ENCODE results near the gene OMP.

OMP gene

DNA sequence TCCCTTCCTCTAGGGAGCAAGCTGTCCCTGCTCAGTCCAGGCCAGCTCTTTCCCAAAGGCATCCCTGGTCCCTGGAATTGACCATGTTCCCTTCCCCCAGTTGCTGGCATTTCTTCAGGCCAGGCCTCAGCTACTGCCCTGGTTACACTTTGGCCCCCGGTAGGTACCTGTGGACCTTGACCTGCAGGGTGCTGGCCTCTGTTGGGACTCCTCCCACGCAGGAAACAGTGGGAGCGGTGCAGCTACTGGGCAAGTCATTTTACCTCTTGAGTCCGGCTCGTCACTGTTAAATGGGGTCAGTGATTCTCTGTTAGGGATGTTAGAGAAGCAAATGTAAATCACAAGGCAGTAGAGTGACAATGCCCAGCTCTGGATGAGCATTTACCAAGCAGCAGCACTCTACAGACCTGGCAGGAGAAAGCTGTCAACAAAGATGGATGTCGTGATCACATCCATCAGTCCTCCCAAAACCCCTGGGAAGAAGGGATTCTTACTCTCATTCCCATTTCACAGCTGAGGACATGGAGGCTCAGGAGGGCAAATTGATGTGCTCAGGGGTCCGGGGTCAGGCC is 42.3 kb downstream of the OMP start:
- ChIA-PET CTCF (interaction anchor here (0.6 to 0.7 kb wide), 3 partner anchors 42 to 90 kb away, joined by 3 to 4 read pairs (median 3); no protein-coding TSS in a partner anchor), POLR2A (interaction anchor here (0.6 kb wide), 1 partner anchor 304 kb away, joined by 4 read pairs; no protein-coding TSS in a partner anchor)
- H3K36me3 ChIP-seq (ENCODE audit: control insufficient read depth in 2 of 2, insufficient read depth in 1 of 2, low read length in 2 of 2): no peaks in the 10 kb centered on the region
- TF ChIP-seq ZNF302 (tag by site-specific recombination; IDR thresholded peaks at IDR 0.05; ENCODE audit: low read depth): no peak
- no peak for TF ChIP-seq ZFP37 (tag by site-specific recombination; IDR thresholded peaks at IDR 0.05)
- no peak for TF ChIP-seq ZIC2 (tag by site-specific recombination; IDR thresholded peaks at IDR 0.05)
- TF ChIP-seq GFI1B (tag by site-specific recombination; IDR thresholded peaks at IDR 0.05): no peak
- no peak overlapping the region for H3K27ac ChIP-seq (ENCODE audit: extremely low read depth, low read depth, low read length)
- H3K9me3 ChIP-seq (ENCODE audit: control insufficient read depth, insufficient read depth, low read depth, low read length): no peaks in the 10 kb centered on the region
- no peaks in the 10 kb centered on the region for H3K4me1 ChIP-seq (ENCODE audit: control insufficient read depth, insufficient read depth, low read length)
- H3K4me3 ChIP-seq (ENCODE audit: low read depth, low read length): no peak overlapping the region

DNA sequence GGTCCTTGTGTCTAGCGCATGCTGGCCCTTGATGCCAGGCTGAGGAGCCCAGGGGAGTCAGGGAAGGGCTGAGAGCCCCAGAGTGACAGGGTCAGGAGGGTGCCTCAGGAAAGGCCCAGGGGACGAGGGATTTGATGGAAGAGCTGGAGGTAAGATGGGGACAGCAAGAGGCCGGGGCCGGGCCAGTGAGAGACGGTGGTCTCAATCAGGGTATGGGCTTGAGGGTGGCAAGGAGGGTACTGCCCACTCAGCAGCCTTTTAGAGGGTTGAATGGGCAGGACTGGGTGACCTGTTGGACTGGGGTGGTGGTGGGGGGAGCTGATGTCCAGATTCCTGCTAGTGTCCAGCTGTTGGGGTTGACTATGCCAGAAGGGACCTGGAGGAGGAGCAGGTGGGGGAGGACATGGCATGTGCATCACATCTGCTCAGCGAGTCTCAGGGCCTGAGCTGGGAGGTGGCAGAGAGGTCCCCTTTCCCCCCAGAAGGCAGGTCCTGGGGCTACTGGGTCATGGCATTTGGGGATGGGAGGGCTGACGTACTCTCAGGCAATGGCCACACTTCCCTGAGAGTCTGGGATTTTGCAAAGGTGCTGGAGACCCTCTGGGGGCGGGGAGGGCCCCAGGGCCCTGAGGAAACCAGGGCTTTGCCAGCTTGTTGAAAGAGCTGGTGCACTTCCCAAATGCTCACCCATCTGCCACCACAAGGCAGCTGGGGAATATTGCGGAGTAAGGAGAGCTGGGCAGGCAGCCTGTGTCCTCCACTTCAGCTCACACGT is 43.8 kb downstream of the OMP start:
- TF ChIP-seq, protein P1, sequence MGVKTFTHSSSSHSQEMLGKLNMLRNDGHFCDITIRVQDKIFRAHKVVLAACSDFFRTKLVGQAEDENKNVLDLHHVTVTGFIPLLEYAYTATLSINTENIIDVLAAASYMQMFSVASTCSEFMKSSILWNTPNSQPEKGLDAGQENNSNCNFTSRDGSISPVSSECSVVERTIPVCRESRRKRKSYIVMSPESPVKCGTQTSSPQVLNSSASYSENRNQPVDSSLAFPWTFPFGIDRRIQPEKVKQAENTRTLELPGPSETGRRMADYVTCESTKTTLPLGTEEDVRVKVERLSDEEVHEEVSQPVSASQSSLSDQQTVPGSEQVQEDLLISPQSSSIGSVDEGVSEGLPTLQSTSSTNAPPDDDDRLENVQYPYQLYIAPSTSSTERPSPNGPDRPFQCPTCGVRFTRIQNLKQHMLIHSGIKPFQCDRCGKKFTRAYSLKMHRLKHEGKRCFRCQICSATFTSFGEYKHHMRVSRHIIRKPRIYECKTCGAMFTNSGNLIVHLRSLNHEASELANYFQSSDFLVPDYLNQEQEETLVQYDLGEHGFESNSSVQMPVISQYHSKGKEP (tag by site-specific recombination; IDR thresholded peaks at IDR 0.05): no peak
- TF ChIP-seq, protein P2, sequence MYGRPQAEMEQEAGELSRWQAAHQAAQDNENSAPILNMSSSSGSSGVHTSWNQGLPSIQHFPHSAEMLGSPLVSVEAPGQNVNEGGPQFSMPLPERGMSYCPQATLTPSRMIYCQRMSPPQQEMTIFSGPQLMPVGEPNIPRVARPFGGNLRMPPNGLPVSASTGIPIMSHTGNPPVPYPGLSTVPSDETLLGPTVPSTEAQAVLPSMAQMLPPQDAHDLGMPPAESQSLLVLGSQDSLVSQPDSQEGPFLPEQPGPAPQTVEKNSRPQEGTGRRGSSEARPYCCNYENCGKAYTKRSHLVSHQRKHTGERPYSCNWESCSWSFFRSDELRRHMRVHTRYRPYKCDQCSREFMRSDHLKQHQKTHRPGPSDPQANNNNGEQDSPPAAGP (tag by site-specific recombination; IDR thresholded peaks at IDR 0.05): no peak
- TF ChIP-seq KLF10 (tag by site-specific recombination; IDR thresholded peaks at IDR 0.05) (no peak), ZBTB7A (tag by site-specific recombination; IDR thresholded peaks at IDR 0.05; ENCODE audit: low read depth) (no peak)
- H3K4me3 ChIP-seq (ENCODE audit: low read depth, low read length): no peak overlapping the region
- H3K27ac ChIP-seq (ENCODE audit: extremely low read depth, low read depth, low read length): no peak overlapping the region
- CTCF ChIA-PET: interaction anchor here (0.7 kb wide), 1 partner anchor 20 kb away, joined by 3 read pairs; no protein-coding TSS in a partner anchor
- H3K36me3 ChIP-seq (ENCODE audit: control insufficient read depth in 2 of 2, insufficient read depth in 1 of 2, low read length in 2 of 2): no peaks in the 10 kb centered on the region
- POLR2A ChIA-PET: interaction anchor here (0.5 kb wide), 1 partner anchor 10 kb away, joined by 3 read pairs; no protein-coding TSS in a partner anchor
- H3K4me1 ChIP-seq (ENCODE audit: control insufficient read depth, insufficient read depth, low read length): no peaks in the 10 kb centered on the region
- no peaks in the 10 kb centered on the region for H3K9me3 ChIP-seq (ENCODE audit: control insufficient read depth, insufficient read depth, low read depth, low read length)

DNA sequence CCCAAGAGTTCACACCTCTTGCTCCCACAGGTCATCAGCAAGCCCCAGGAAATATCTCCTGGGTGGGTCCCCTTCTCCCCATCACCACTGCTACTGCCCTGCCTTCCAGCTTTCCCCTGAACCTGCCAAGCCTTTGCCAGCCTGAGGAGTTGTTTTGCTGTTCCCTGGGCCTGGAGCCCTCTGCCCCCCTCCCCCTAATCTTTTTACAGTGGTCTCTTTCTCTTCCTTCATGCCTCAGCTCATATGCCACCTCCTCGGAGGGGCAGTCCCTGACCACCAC is 44.3 kb downstream of the OMP start:
- H3K36me3 ChIP-seq (ENCODE audit: control insufficient read depth in 2 of 2, insufficient read depth in 1 of 2, low read length in 2 of 2): no peaks in the 10 kb centered on the region
- TF ChIP-seq, protein P3, sequence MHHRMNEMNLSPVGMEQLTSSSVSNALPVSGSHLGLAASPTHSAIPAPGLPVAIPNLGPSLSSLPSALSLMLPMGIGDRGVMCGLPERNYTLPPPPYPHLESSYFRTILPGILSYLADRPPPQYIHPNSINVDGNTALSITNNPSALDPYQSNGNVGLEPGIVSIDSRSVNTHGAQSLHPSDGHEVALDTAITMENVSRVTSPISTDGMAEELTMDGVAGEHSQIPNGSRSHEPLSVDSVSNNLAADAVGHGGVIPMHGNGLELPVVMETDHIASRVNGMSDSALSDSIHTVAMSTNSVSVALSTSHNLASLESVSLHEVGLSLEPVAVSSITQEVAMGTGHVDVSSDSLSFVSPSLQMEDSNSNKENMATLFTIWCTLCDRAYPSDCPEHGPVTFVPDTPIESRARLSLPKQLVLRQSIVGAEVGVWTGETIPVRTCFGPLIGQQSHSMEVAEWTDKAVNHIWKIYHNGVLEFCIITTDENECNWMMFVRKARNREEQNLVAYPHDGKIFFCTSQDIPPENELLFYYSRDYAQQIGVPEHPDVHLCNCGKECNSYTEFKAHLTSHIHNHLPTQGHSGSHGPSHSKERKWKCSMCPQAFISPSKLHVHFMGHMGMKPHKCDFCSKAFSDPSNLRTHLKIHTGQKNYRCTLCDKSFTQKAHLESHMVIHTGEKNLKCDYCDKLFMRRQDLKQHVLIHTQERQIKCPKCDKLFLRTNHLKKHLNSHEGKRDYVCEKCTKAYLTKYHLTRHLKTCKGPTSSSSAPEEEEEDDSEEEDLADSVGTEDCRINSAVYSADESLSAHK (tag by site-specific recombination; IDR thresholded peaks at IDR 0.05): no peak
- TF ChIP-seq ZNF670 (tag by site-specific recombination; IDR thresholded peaks at IDR 0.05; ENCODE audit: low read depth): no peak
- TF ChIP-seq GLIS1 (tag by site-specific recombination; IDR thresholded peaks at IDR 0.05): no peak
- TF ChIP-seq ZNF132 (tag by site-specific recombination; IDR thresholded peaks at IDR 0.05; ENCODE audit: borderline replicate concordance): no peak
- TF ChIP-seq TCF7L2 (IDR thresholded peaks at IDR 0.05; ENCODE audit: borderline replicate concordance, low read depth, low read length): no peak
- no peak for TF ChIP-seq HOXD13 (CRISPR knock-in tag; IDR thresholded peaks at IDR 0.05; ENCODE audit: borderline replicate concordance)
- TF ChIP-seq, protein P4, sequence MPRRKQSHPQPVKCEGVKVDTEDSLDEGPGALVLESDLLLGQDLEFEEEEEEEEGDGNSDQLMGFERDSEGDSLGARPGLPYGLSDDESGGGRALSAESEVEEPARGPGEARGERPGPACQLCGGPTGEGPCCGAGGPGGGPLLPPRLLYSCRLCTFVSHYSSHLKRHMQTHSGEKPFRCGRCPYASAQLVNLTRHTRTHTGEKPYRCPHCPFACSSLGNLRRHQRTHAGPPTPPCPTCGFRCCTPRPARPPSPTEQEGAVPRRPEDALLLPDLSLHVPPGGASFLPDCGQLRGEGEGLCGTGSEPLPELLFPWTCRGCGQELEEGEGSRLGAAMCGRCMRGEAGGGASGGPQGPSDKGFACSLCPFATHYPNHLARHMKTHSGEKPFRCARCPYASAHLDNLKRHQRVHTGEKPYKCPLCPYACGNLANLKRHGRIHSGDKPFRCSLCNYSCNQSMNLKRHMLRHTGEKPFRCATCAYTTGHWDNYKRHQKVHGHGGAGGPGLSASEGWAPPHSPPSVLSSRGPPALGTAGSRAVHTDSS (tag by site-specific recombination; IDR thresholded peaks at IDR 0.05): no peak
- no peak for TF ChIP-seq KLF8 (tag by site-specific recombination; IDR thresholded peaks at IDR 0.05)
- TF ChIP-seq ZBTB17 (tag by site-specific recombination; IDR thresholded peaks at IDR 0.05): no peak
- no peak for TF ChIP-seq ZBTB20 (tag by site-specific recombination; IDR thresholded peaks at IDR 0.05)
- no peak for TF ChIP-seq PRDM1 (tag by site-specific recombination; IDR thresholded peaks at IDR 0.05)
- H3K9me3 ChIP-seq (ENCODE audit: control insufficient read depth, insufficient read depth, low read depth, low read length): no peaks in the 10 kb centered on the region
- no peak overlapping the region for H3K4me3 ChIP-seq (ENCODE audit: low read depth, low read length)
- no peak overlapping the region for H3K27ac ChIP-seq (ENCODE audit: extremely low read depth, low read depth, low read length)
- ChIA-PET POLR2A (interaction anchor here (0.5 kb wide), 1 partner anchor 11 kb away, joined by 3 read pairs; no protein-coding TSS in a partner anchor), CTCF (interaction anchor here (0.7 kb wide), 1 partner anchor 20 kb away, joined by 3 read pairs; no protein-coding TSS in a partner anchor)
- H3K4me1 ChIP-seq (ENCODE audit: control insufficient read depth, insufficient read depth, low read length): no peaks in the 10 kb centered on the region
